Medulla oblongata (tissue), 1 donor: ENCODE measurements around the gene CNPY4.

Experiments used
- DNase-seq: peaks from one replicate; pipeline ENCODE4 v3.0.0-alpha.2; 2015; ENCODE audit errors: extremely low spot score

Gene CNPY4

GRCh38 chr7:100119072-100119969, at the start of gene CNPY4, which contains the start of gene TAF6:
TSS of gene CNPY4 (plus strand) at chr7:100119634. CDS start at chr7:100119745, 111 bp downstream.
TSS of gene TAF6 (minus strand) at chr7:100119358. CDS start at chr7:100114209, 5,149 bp downstream.
- DNase-seq, result peak; percentile 97

- no peak for DNase-seq
These were observed 49.4 kb upstream of the CNPY4 start for GRCh38 chr7:100069991-100070390.

- DNase-seq, result no peak
These were observed 48.3 kb upstream of the CNPY4 start for GRCh38 chr7:100071018-100071723.

GRCh38 chr7:100072462-100072861, 47.0 kb upstream of the CNPY4 start:
- DNase-seq, result no peak

- no peak for DNase-seq
These were observed 44.6 kb upstream of the CNPY4 start for GRCh38 chr7:100074841-100075240.

GRCh38 chr7:100075418-100075817, 44.0 kb upstream of the CNPY4 start:
- DNase-seq, result no peak

- DNase-seq, result no peak
These were observed 42.2 kb upstream of the CNPY4 start for GRCh38 chr7:100077205-100077604.

- peak; percentile 93 for DNase-seq
These were observed 40.3 kb upstream of the CNPY4 start for GRCh38 chr7:100079024-100079560.

GRCh38 chr7:100080907-100081534, 38.4 kb upstream of the CNPY4 start:
- no peak for DNase-seq

- peak; percentile 100 for DNase-seq
These were observed 37.8 kb upstream of the CNPY4 start, which contains the start of gene ZNF3 for GRCh38 chr7:100081535-100082102. TSS of gene ZNF3 (minus strand) at chr7:100081723. CDS start at chr7:100077357, 4,366 bp downstream.

- no peak for DNase-seq
These were observed 36.5 kb upstream of the CNPY4 start for GRCh38 chr7:100082978-100083377.

GRCh38 chr7:100085515-100085914, 33.9 kb upstream of the CNPY4 start:
- DNase-seq, result no peak

GRCh38 chr7:100087055-100087750, 32.2 kb upstream of the CNPY4 start:
- DNase-seq, result no peak

- no peak for DNase-seq
These were observed 31.3 kb upstream of the CNPY4 start for GRCh38 chr7:100088095-100088620.

GRCh38 chr7:100088621-100089457, 30.6 kb upstream of the CNPY4 start, which contains the start of gene COPS6:
TSS of gene COPS6 (plus strand) at chr7:100088969. CDS start at chr7:100088991, 22 bp downstream.
- peak; percentile 69 for DNase-seq

- DNase-seq, result no peak
These were observed 29.8 kb upstream of the CNPY4 start for GRCh38 chr7:100089458-100090196.

- no peak for DNase-seq
These were observed 28.7 kb upstream of the CNPY4 start for GRCh38 chr7:100090527-100091410.
